Stomach (tissue), 4 donors: ENCODE measurements around the gene PMCH.

ENCODE experiments used
- POLR2A ChIP-seq, 4 donors: fragments of 450-650 bp; IDR thresholded peaks; one replicate each; pipeline ENCODE4 v1.6.1; 2016; ENCODE audit warnings: antibody characterized with exemption in 4 of 4, control low read depth in 2 of 4, mild to moderate bottlenecking in 1 of 4, moderate library complexity in 1 of 4
- POLR2AphosphoS5 ChIP-seq, 3 donors: sonication (generic); formaldehyde crosslinking; IDR thresholded peaks; one replicate each; pipeline ENCODE4 v1.6.1; 2016; ENCODE audit warnings: antibody characterized with exemption in 3 of 3
- TF ChIP-seq, protein P1 (sequence below), 7 experiments: fragments of 450-650 bp in 4 of 7; fragments of 200-600 bp in 3 of 7; sonication (generic) in 3 of 7; IDR thresholded peaks; one replicate each; pipeline ENCODE4 v1.5.1; 2016 to 2019; ENCODE audit warnings: antibody characterized with exemption in 7 of 7, control low read depth in 2 of 7, mild to moderate bottlenecking in 1 of 7

- TF ChIP-seq, protein P1, sequence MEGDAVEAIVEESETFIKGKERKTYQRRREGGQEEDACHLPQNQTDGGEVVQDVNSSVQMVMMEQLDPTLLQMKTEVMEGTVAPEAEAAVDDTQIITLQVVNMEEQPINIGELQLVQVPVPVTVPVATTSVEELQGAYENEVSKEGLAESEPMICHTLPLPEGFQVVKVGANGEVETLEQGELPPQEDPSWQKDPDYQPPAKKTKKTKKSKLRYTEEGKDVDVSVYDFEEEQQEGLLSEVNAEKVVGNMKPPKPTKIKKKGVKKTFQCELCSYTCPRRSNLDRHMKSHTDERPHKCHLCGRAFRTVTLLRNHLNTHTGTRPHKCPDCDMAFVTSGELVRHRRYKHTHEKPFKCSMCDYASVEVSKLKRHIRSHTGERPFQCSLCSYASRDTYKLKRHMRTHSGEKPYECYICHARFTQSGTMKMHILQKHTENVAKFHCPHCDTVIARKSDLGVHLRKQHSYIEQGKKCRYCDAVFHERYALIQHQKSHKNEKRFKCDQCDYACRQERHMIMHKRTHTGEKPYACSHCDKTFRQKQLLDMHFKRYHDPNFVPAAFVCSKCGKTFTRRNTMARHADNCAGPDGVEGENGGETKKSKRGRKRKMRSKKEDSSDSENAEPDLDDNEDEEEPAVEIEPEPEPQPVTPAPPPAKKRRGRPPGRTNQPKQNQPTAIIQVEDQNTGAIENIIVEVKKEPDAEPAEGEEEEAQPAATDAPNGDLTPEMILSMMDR (IDR thresholded peaks at IDR 0.05) = no peak
- TF ChIP-seq POLR2A (IDR thresholded peaks at IDR 0.05) (no peak), POLR2AphosphoS5 (IDR thresholded peaks at IDR 0.05) (no peak)
Measured at GRCh38 chr12:102172436-102172835, 25.2 kb downstream of the PMCH start.
